HCT116 (cell line): ENCODE measurements around the gene BRSK2. TPM values are rescaled to one million over a fixed set of nuclear protein-coding genes. Genes with fewer than 3 reads are reported as not detected.

Experiments used
- ATAC-seq: fragments of 200-7000 bp; cut with Tn5 transposase; 2 replicates; pipeline ENCODE4 v1.9.1; 2020; ENCODE audit warnings: mild to moderate bottlenecking, moderate library complexity
- BruUV-seq: library from RNA; stranded (reverse); fragments of 400-500 nt; replicated peaks from 2 replicates; lab custom pipeline; 2021; lab: Mats Ljungman, UMichigan
- CTCF ChIA-PET: fragments of 300-600 bp; sonication (Branson Sonifier 250); formaldehyde crosslinking; loops from one replicate; lab custom pipeline; 2021; ENCODE audit warnings: antibody characterized with exemption; lab: Charles Lee
- POLR2A ChIA-PET: fragments of 300-600, 350-600 bp; sonication (Branson Sonifier 250); formaldehyde crosslinking; loops from one replicate; lab custom pipeline; 2021; ENCODE audit warnings: antibody characterized with exemption; lab: Charles Lee
- RAD21 ChIA-PET, 2 experiments: fragments of 300-600 bp; sonication (Branson Sonifier 250); formaldehyde crosslinking; loops; one replicate each; lab custom pipeline; 2023; ENCODE audit warnings: low total read pairs in 2 of 2; ENCODE audit not compliant: uncharacterized antibody in 2 of 2, unreplicated experiment in 2 of 2, low non-redundant PET in 1 of 2; lab: Charles Lee
- DNase-seq: peaks from one replicate; pipeline ENCODE4 v3.0.0-alpha.2; 2010; ENCODE audit warnings: low read depth, low spot score
- H2AFZ ChIP-seq: fragments of 200-600 bp; shearing (Covaris generic), sonication (generic); 2 replicates; pipeline ENCODE4 v1.6.1; 2017; ENCODE audit warnings: low read depth, mixed run types, mixed read lengths, antibody characterized with exemption, low read length; ENCODE audit not compliant: poor library complexity, severe bottlenecking
- H3K27ac ChIP-seq: 2 replicates; pipeline ENCODE4 v1.5.1; 2012; ENCODE audit warnings: low read depth, low read length
- H3K27me3 ChIP-seq: fragments of 200-600 bp; sonication (generic); 2 replicates; pipeline ENCODE4 v1.6.1; 2016; ENCODE audit warnings: mixed run types, low read length, mixed read lengths; ENCODE audit not compliant: insufficient read depth
- H3K36me3 ChIP-seq, 2 experiments: fragments of 200-500 bp in 1 of 2; fragments of 200-600 bp in 1 of 2; sonication (Bioruptor generic) in 1 of 2; sonication (generic) in 1 of 2; 2 replicates each; pipeline versions ENCODE4 v1.5.1 to v1.6.1; 2014 to 2016; ENCODE audit warnings: low read length in 2 of 2, inconsistent platforms in 1 of 2, mixed read lengths in 1 of 2, mixed run types in 1 of 2; ENCODE audit not compliant: insufficient read depth in 2 of 2, control insufficient read depth in 1 of 2
- H3K4me1 ChIP-seq, 2 experiments: fragments of 200-600 bp in 1 of 2; sonication (generic) in 1 of 2; 2 replicates each; pipeline versions ENCODE4 v1.5.1 to v1.6.1; 2012 to 2017; ENCODE audit warnings: low read length in 2 of 2, inconsistent platforms in 1 of 2, mild to moderate bottlenecking in 1 of 2, mixed read lengths in 1 of 2, mixed run types in 1 of 2, moderate library complexity in 1 of 2; ENCODE audit not compliant: insufficient read depth in 2 of 2, control insufficient read depth in 1 of 2
- H3K4me2 ChIP-seq: fragments of 200-600 bp; sonication (generic); 2 replicates; pipeline ENCODE4 v1.6.1; 2017; ENCODE audit warnings: mixed run types, low read length, mixed read lengths
- H3K4me3 ChIP-seq, 2 experiments: fragments of 200-600 bp in 1 of 2; sonication (generic) in 1 of 2; replicated peaks in 1 of 2; 2 replicates each; pipeline ENCODE4 v1.5.1; 2011 to 2016; ENCODE audit warnings: low read length in 2 of 2, control low read depth in 1 of 2, low read depth in 1 of 2, mild to moderate bottlenecking in 1 of 2, mixed read lengths in 1 of 2, mixed run types in 1 of 2
- H3K79me2 ChIP-seq: fragments of 200-600 bp; sonication (generic); 2 replicates; pipeline ENCODE4 v1.6.1; 2017; ENCODE audit warnings: mild to moderate bottlenecking, mixed run types, low read length, moderate library complexity, mixed read lengths; ENCODE audit not compliant: insufficient read depth
- H3K9ac ChIP-seq: fragments of 200-600 bp; sonication (generic); 2 replicates; pipeline ENCODE4 v1.6.1; 2016; ENCODE audit warnings: low read length, mixed read lengths
- H3K9me2 ChIP-seq: fragments of 200-600 bp; sonication (generic), shearing (Covaris generic); 2 replicates; pipeline ENCODE4 v1.6.1; 2017; ENCODE audit warnings: mixed run types, mild to moderate bottlenecking, moderate library complexity; ENCODE audit not compliant: insufficient read depth
- H3K9me3 ChIP-seq, 2 experiments: fragments of 200-500 bp in 1 of 2; fragments of 200-600 bp in 1 of 2; sonication (Bioruptor generic) in 1 of 2; sonication (generic) in 1 of 2; 2 replicates each; pipeline ENCODE4 v1.6.1; 2014 to 2017; ENCODE audit warnings: low read length in 2 of 2, mixed read lengths in 2 of 2, inconsistent platforms in 1 of 2, low read depth in 1 of 2, mild to moderate bottlenecking in 1 of 2, mixed run types in 1 of 2, moderate library complexity in 1 of 2; ENCODE audit not compliant: control insufficient read depth in 1 of 2, insufficient read depth in 1 of 2
- H4K20me1 ChIP-seq: fragments of 200-600 bp; sonication (generic), shearing (Covaris generic); 2 replicates; pipeline ENCODE4 v1.6.1; 2017; ENCODE audit warnings: mixed run types, mild to moderate bottlenecking, moderate library complexity; ENCODE audit not compliant: insufficient read depth
- EZH2phosphoT487 ChIP-seq: fragments of 200-600 bp; IDR thresholded peaks from 2 replicates; pipeline ENCODE4 v1.6.1; 2018; ENCODE audit warnings: antibody characterized with exemption, borderline replicate concordance
- FOSL1 ChIP-seq: IDR thresholded peaks from 2 replicates; pipeline ENCODE4 v1.6.1; 2012; ENCODE audit warnings: low read depth
- JUND ChIP-seq: IDR thresholded peaks from 2 replicates; pipeline ENCODE4 v1.6.1; 2012
- POLR2A ChIP-seq: IDR thresholded peaks from 2 replicates; pipeline ENCODE4 v1.7.0; 2011; ENCODE audit warnings: borderline replicate concordance; ENCODE audit not compliant: insufficient read depth, insufficient read length; ENCODE audit errors: extremely low read depth
- RAD21 ChIP-seq: IDR thresholded peaks from 2 replicates; pipeline ENCODE4 v1.6.1; 2012; ENCODE audit warnings: low read depth, mild to moderate bottlenecking
- SP1 ChIP-seq: IDR thresholded peaks from 2 replicates; pipeline ENCODE4 v1.6.1; 2012; ENCODE audit warnings: low read depth
- SRF ChIP-seq: IDR thresholded peaks from 2 replicates; pipeline ENCODE4 v1.6.1; 2012; ENCODE audit warnings: low read depth
- TCF7L2 ChIP-seq: IDR thresholded peaks from 2 replicates; pipeline ENCODE4 v1.7.0; 2011; ENCODE audit warnings: borderline replicate concordance, inconsistent platforms; ENCODE audit not compliant: insufficient read depth, insufficient read length; ENCODE audit errors: extremely low read depth
- YY1 ChIP-seq: IDR thresholded peaks from 2 replicates; pipeline ENCODE4 v1.6.1; 2011; ENCODE audit warnings: low read length, low read depth, moderate library complexity, mild to moderate bottlenecking; ENCODE audit not compliant: insufficient replicate concordance; ENCODE audit errors: extremely low read depth
- ZBTB33 ChIP-seq: IDR thresholded peaks from 2 replicates; pipeline ENCODE4 v1.6.1; 2011; ENCODE audit warnings: mild to moderate bottlenecking, low read length, moderate library complexity; ENCODE audit not compliant: insufficient replicate concordance; ENCODE audit errors: extremely low read depth
- ZNF274 ChIP-seq: fragments of 200-500 bp; sonication (Bioruptor generic); IDR thresholded peaks from 2 replicates; pipeline ENCODE4 v1.6.1; 2014; ENCODE audit warnings: mild to moderate bottlenecking, low read depth, low read length, inconsistent platforms
- intact Hi-C: fragments of 100-400 bp; cut with micrococcal nuclease; formaldehyde crosslinking; loops from 2 replicates; pipeline ENCODE4 v1.10.0; 2022
- total RNA-seq: library from RNA; stranded (reverse); gene quantifications from one replicate; pipeline ENCODE4 v1.2.1, GENCODE V29; 2021; ENCODE audit not compliant: unreplicated experiment
- TF ChIP-seq, protein P1 (sequence below), 3 experiments: fragments of 200-600 bp in 1 of 3; sonication (generic) in 1 of 3; IDR thresholded peaks in 2 of 3; conservative IDR thresholded peaks in 1 of 3; 2 replicates each; pipeline ENCODE4 v1.5.1; 2012 to 2017; ENCODE audit warnings: low read depth in 2 of 3, low read length in 2 of 3, antibody characterized with exemption in 1 of 3, borderline replicate concordance in 1 of 3, control low read depth in 1 of 3, mild to moderate bottlenecking in 1 of 3, mixed read lengths in 1 of 3, mixed run types in 1 of 3, moderate library complexity in 1 of 3; ENCODE audit not compliant: insufficient read depth in 1 of 3
- TF ChIP-seq, protein P2 (sequence below): IDR thresholded peaks from 2 replicates; pipeline ENCODE4 v1.6.1; 2012
- TF ChIP-seq, protein P3 (sequence below): IDR thresholded peaks from 2 replicates; pipeline ENCODE4 v1.6.1; 2012

Gene BRSK2
- total RNA-seq, 1 experiment from 2014 or later, result 14.0 TPM

- TF ChIP-seq, protein P1, sequence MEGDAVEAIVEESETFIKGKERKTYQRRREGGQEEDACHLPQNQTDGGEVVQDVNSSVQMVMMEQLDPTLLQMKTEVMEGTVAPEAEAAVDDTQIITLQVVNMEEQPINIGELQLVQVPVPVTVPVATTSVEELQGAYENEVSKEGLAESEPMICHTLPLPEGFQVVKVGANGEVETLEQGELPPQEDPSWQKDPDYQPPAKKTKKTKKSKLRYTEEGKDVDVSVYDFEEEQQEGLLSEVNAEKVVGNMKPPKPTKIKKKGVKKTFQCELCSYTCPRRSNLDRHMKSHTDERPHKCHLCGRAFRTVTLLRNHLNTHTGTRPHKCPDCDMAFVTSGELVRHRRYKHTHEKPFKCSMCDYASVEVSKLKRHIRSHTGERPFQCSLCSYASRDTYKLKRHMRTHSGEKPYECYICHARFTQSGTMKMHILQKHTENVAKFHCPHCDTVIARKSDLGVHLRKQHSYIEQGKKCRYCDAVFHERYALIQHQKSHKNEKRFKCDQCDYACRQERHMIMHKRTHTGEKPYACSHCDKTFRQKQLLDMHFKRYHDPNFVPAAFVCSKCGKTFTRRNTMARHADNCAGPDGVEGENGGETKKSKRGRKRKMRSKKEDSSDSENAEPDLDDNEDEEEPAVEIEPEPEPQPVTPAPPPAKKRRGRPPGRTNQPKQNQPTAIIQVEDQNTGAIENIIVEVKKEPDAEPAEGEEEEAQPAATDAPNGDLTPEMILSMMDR (IDR thresholded peaks at IDR 0.05 in 2 of 3, conservative IDR thresholded peaks at IDR 0.05 in 1 of 3; ENCODE audit: borderline replicate concordance in 1 of 3, insufficient read depth in 1 of 3, low read depth in 2 of 3, low read length in 2 of 3), result no peak
- no peak for TF ChIP-seq SRF
- TF ChIP-seq, protein P2, sequence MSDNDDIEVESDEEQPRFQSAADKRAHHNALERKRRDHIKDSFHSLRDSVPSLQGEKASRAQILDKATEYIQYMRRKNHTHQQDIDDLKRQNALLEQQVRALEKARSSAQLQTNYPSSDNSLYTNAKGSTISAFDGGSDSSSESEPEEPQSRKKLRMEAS, result no peak
- no peak for TF ChIP-seq FOSL1
- TF ChIP-seq JUND, result no peak
These were observed 22.0 kb upstream of the BRSK2 start (continued) for GRCh38 chr11:1367721-1368120.

DNA sequence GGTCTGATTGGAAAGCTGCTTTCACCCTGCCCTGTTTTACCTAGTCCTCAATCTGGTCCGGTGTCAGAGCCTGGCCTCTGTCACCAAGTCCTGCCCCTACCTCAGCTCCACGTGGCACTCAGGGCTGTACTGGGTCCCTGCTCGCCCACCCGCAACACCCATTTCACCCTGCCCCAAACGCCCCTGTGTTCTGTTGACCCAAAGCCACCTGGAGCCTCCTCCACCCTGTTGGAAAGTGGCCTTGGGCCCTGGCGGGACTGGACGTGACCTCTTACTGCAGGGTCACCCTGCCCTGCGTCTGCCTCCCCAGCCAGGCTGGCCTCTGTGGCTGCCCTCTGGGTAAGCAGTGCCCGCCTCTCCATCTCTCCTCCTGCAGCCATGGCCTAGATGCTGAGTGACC lies 21.5 kb upstream of the BRSK2 start:
- intact Hi-C loops, result no loop called here
- Histone ChIP-seq H3K27ac (no peak overlapping the region), H3K9ac (no peak overlapping the region), H2AFZ (no peak overlapping the region), H3K79me2 (no peaks in the 10 kb centered on the region), H4K20me1 (no peaks in the 10 kb centered on the region), H3K4me2 (no peak overlapping the region), H3K9me3 (peaks cover 5 to 8% of the 10 kb centered on the region in 2 experiments; a peak in 2 of 4 replicates), H3K4me3 (no peak overlapping the region), H3K27me3 (0 out of 2 replicates have a peak, but pooled peaks cover 4% of the 10 kb centered on the region), H3K4me1 (no peaks in the 10 kb centered on the region), H3K36me3 (no peaks in the 10 kb centered on the region), H3K9me2 (no peaks in the 10 kb centered on the region)
- TF ChIP-seq ZBTB33, result no peak
- no peak for TF ChIP-seq RAD21
- no peak for TF ChIP-seq JUND
- TF ChIP-seq POLR2A, result no peak
- TF ChIP-seq, protein P2, result no peak
- TF ChIP-seq, protein P1 (IDR thresholded peaks at IDR 0.05 in 2 of 3, conservative IDR thresholded peaks at IDR 0.05 in 1 of 3; ENCODE audit: borderline replicate concordance in 1 of 3, insufficient read depth in 1 of 3, low read depth in 2 of 3, low read length in 2 of 3), result no peak
- TF ChIP-seq ZNF274, result no peak
- TF ChIP-seq, protein P3, sequence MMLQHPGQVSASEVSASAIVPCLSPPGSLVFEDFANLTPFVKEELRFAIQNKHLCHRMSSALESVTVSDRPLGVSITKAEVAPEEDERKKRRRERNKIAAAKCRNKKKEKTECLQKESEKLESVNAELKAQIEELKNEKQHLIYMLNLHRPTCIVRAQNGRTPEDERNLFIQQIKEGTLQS, result no peak
- no peak for TF ChIP-seq YY1
- no peak for TF ChIP-seq EZH2phosphoT487
- no peak for TF ChIP-seq SRF
- TF ChIP-seq FOSL1, result no peak
- no peak for TF ChIP-seq SP1
- no peak for TF ChIP-seq TCF7L2
- no peak for ATAC-seq
- CTCF ChIA-PET, result no interaction called here
- RAD21 ChIA-PET, result no interaction called here
- no TSS peak for BruUV-seq
- POLR2A ChIA-PET, result no interaction called here
- no peak for DNase-seq
